CD4-positive, alpha-beta memory T cell (primary cell): Measurements from ENCODE around the gene STAT5A. TPM values are rescaled to one million over a fixed set of nuclear protein-coding genes. Genes with fewer than 3 reads are reported as not detected.
"Not testable (repeated sequence)": the region's sequence is repeated elsewhere in the genome, so short reads cannot be mapped to it uniquely, and the experiment has no call there.

ENCODE experiments used
- CTCF ChIA-PET: fragments of 350-600 bp; sonication (Branson Sonifier 250); formaldehyde crosslinking; loops from one replicate; lab custom pipeline; 2021; ENCODE audit warnings: inconsistent platforms; ENCODE audit not compliant: partially characterized antibody; lab: Charles Lee
- POLR2A ChIA-PET: fragments of 350-600 bp; sonication (Branson Sonifier 250); formaldehyde crosslinking; loops from one replicate; lab custom pipeline; 2021; ENCODE audit not compliant: partially characterized antibody; lab: Charles Lee
- DNase-seq, 5 donors: peaks; one replicate each; pipeline versions ENCODE4 v3.0.0 to v3.0.0-alpha.2; 2020 to 2022; ENCODE audit warnings: mixed read lengths in 1 of 5
- H3K27ac ChIP-seq: one replicate; pipeline ENCODE4 v1.7.0; 2013; ENCODE audit warnings: low read depth, low read length
- H3K27me3 ChIP-seq: 2 replicates; pipeline ENCODE4 v1.7.0; 2013; ENCODE audit warnings: mild to moderate bottlenecking, low read length, moderate library complexity; ENCODE audit not compliant: insufficient read depth
- H3K36me3 ChIP-seq: 2 replicates; pipeline ENCODE4 v1.7.0; 2013; ENCODE audit warnings: mild to moderate bottlenecking, low read length, moderate library complexity; ENCODE audit not compliant: insufficient read depth
- H3K4me1 ChIP-seq: 2 replicates; pipeline ENCODE4 v1.7.0; 2013; ENCODE audit warnings: mild to moderate bottlenecking, low read length, moderate library complexity; ENCODE audit not compliant: insufficient read depth
- H3K4me3 ChIP-seq, 2 donors: one replicate each; pipeline ENCODE4 v1.7.0; 2013; ENCODE audit warnings: low read length in 2 of 2, mild to moderate bottlenecking in 1 of 2
- H3K9me3 ChIP-seq, 2 donors: one replicate each; pipeline ENCODE4 v1.7.0; 2013; ENCODE audit warnings: low read length in 2 of 2, control low read depth in 1 of 2; ENCODE audit not compliant: control insufficient read depth in 1 of 2
- H3K27ac Mint-ChIP-seq, 7 donors: one replicate each; pipeline ENCODE4 v1.8.0; 2020 to 2021; ENCODE audit warnings: mixed read lengths in 7 of 7, mild to moderate bottlenecking in 6 of 7, inconsistent platforms in 3 of 7, moderate library complexity in 3 of 7
- H3K27me3 Mint-ChIP-seq, 2 donors: one replicate each; pipeline ENCODE4 v1.8.0; 2020 to 2021; ENCODE audit warnings: mixed read lengths in 2 of 2
- H3K36me3 Mint-ChIP-seq, 2 donors: one replicate each; pipeline ENCODE4 v1.8.0; 2020 to 2021; ENCODE audit warnings: mixed read lengths in 2 of 2, inconsistent platforms in 1 of 2, mild to moderate bottlenecking in 1 of 2
- H3K4me1 Mint-ChIP-seq, 4 donors: one replicate each; pipeline ENCODE4 v1.8.0; 2020 to 2021; ENCODE audit warnings: mixed read lengths in 4 of 4, mild to moderate bottlenecking in 1 of 4
- H3K4me3 Mint-ChIP-seq, 8 donors: one replicate each; pipeline ENCODE4 v1.8.0; 2020 to 2021; ENCODE audit warnings: mixed read lengths in 8 of 8, mild to moderate bottlenecking in 7 of 8, moderate library complexity in 6 of 8, inconsistent platforms in 3 of 8
- H3K9me3 Mint-ChIP-seq, 8 donors: one replicate each; pipeline ENCODE4 v1.8.0; 2020 to 2021; ENCODE audit warnings: mixed read lengths in 8 of 8, mild to moderate bottlenecking in 5 of 8, inconsistent platforms in 3 of 8, moderate library complexity in 1 of 8
- intact Hi-C: fragments of 100-400 bp; cut with micrococcal nuclease; formaldehyde crosslinking; loops from one replicate; pipeline ENCODE4 v1.15.1; 2023
- polyA plus RNA-seq, 2 donors: library from polyadenylated mRNA; unstranded; fragments of 300-500 nt; fragmentation: Illumina TruSeq; gene quantifications; one replicate each; pipeline ENCODE4 v1.2.3, GENCODE V29; 2021
- total RNA-seq, 2 experiments: library from RNA; stranded (reverse); gene quantifications; one replicate each; pipeline ENCODE4 v1.2.3, GENCODE V29; 2021

Gene STAT5A
- total RNA-seq (100 to 1,000 TPM; 130 to 133 TPM), polyA plus RNA-seq (10 to 100 TPM; 66.7 to 94.6 TPM)

GRCh38 chr17:42287977-42288802 lies at the start of gene STAT5A:
Gene STAT5A, plus strand, starts transcription at chr17:42288498. Its CDS starts 914 bp downstream, at chr17:42289412.
- no peaks in the 10 kb centered on the region for H3K9me3 Mint-ChIP-seq
- H3K27ac Mint-ChIP-seq: peak within 1 kb of the TSS; percentile 92 to 99 (median 97)
- peak within 1 kb of the TSS; percentile 86 to 88 for H3K4me3 ChIP-seq
- H3K27me3 ChIP-seq: no peaks in the 10 kb centered on the region
- peaks cover 37 to 62% (median 47%) of the 10 kb centered on the region in 4 donors for H3K4me1 Mint-ChIP-seq
- H3K4me3 Mint-ChIP-seq: peak within 1 kb of the TSS; percentile 90 to 97 (median 94)
- peak within 1 kb of the TSS; percentile 87 for H3K27ac ChIP-seq
- no peaks in the 10 kb centered on the region for H3K9me3 ChIP-seq
- H3K36me3 ChIP-seq: peaks cover 4% of the 10 kb centered on the region
- peaks cover 4 to 41% of the 10 kb centered on the region in 2 donors for H3K36me3 Mint-ChIP-seq
- intact Hi-C loops: loop anchor here (1.0 to 2.0 kb wide), 3 partner anchors 13 to 103 kb away; partner anchors contain the start of gene HCRT
- no peaks in the 10 kb centered on the region for H3K27me3 Mint-ChIP-seq
- ChIA-PET CTCF (interaction anchor here (0.8 to 9.5 kb wide), 6 partner anchors 9 to 100 kb away, joined by 3 to 68 read pairs (median 4); partner anchors contain the start of gene STAT3), POLR2A (interaction anchor here (0.6 to 11.0 kb wide), 27 partner anchors 9 to 1073 kb away, joined by 3 to 255 read pairs (median 5); partner anchors contain the start of genes CNP, DNAJC7, GHDC and HCRT)
- H3K4me1 ChIP-seq: peaks cover 48% of the 10 kb centered on the region
- DNase-seq: peak; percentile 81 to 89 (median 83)

GRCh38 chr17:42239576-42239975 lies 48.7 kb upstream of the STAT5A start:
- H3K4me3 Mint-ChIP-seq: peak overlapping the region in 1 of 8 donors; percentile 31
- H3K27me3 ChIP-seq, intact Hi-C loops, H3K36me3 ChIP-seq, H3K27me3 Mint-ChIP-seq, H3K27ac ChIP-seq, H3K9me3 ChIP-seq, H3K4me3 ChIP-seq, DNase-seq, H3K9me3 Mint-ChIP-seq: not testable (repeated sequence)
- ChIA-PET POLR2A (interaction anchor here (1.7 kb wide), 1 partner anchor 9 kb away, joined by 7 read pairs; no protein-coding TSS in a partner anchor), CTCF (interaction anchor here (2.4 kb wide), 1 partner anchor 17 kb away, joined by 10 read pairs; no protein-coding TSS in a partner anchor)
- peaks cover 41 to 70% (median 54%) of the 10 kb centered on the region in 4 donors for H3K4me1 Mint-ChIP-seq
- peaks cover 48% of the 10 kb centered on the region for H3K4me1 ChIP-seq
- peaks cover 2 to 15% of the 10 kb centered on the region in 2 donors for H3K36me3 Mint-ChIP-seq
- peak overlapping the region in 2 of 7 donors; percentile 30 to 37 for H3K27ac Mint-ChIP-seq

DNA sequence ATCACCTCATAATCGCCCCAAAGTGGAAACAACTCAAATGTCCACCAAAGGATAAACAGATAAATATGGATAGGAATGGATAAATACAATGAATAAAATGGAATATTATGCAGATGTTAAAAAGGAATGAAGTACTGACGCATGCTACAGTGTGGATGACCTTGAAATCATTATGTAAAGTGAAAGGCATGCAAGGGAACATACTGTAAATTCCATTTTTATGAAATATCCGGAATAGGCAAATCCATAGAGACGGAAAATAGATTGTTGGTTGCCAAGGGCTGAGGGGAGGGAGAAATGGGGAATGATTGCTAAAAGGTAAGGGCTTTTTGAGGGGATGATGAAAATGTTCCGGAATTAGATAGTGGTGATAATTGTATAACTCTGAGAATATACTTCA lies 48.1 kb upstream of the STAT5A start:
- Histone ChIP-seq H3K36me3 (no peaks in the 10 kb centered on the region), H3K27me3 (no peaks in the 10 kb centered on the region), H3K4me3 (no peak overlapping the region), H3K9me3 (no peaks in the 10 kb centered on the region), H3K4me1 (peaks cover 46% of the 10 kb centered on the region), H3K27ac (no peak overlapping the region)
- ChIA-PET CTCF (interaction anchor here (2.4 kb wide), 1 partner anchor 18 kb away, joined by 10 read pairs; no protein-coding TSS in a partner anchor), POLR2A (interaction anchor here (1.7 kb wide), 1 partner anchor 9 kb away, joined by 7 read pairs; no protein-coding TSS in a partner anchor)
- peaks cover 3 to 13% of the 10 kb centered on the region in 2 donors for H3K36me3 Mint-ChIP-seq
- DNase-seq: no peak
- H3K4me1 Mint-ChIP-seq: peaks cover 36 to 65% (median 50%) of the 10 kb centered on the region in 4 donors
- H3K27me3 Mint-ChIP-seq: no peaks in the 10 kb centered on the region
- intact Hi-C loops: no loop called here
- peak overlapping the region; percentile 14 to 71 (median 53) for H3K27ac Mint-ChIP-seq
- H3K4me3 Mint-ChIP-seq: peak overlapping the region in 1 of 8 donors; percentile 1
- no peaks in the 10 kb centered on the region for H3K9me3 Mint-ChIP-seq

DNA sequence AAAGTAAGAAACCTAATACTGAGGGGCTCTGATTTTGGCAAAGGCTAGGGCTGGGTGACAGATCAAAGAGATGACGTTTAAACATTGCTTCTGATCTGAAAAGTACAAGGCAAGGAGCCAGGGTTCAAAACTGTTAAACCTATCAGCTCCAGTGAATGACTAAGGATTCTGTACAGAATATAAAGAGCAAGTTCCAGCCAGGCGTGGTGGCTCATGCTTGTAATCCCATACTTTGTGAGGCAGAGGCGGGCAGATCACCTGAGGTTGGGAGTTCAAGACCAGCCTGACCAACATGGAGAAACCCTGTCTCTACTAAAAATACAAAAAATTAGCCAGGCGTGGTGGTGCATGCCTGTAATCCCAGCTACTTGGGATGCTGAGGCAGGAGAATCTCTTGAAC lies 47.4 kb upstream of the STAT5A start:
- H3K36me3 Mint-ChIP-seq: peaks cover 3 to 13% of the 10 kb centered on the region in 2 donors
- CTCF ChIA-PET: interaction anchor here (0.7 to 2.4 kb wide), 3 partner anchors 18 to 217 kb away, joined by 3 to 10 read pairs (median 3); partner anchors contain the start of gene KCNH4
- H3K36me3 ChIP-seq, H3K27me3 ChIP-seq, H3K9me3 ChIP-seq, H3K27ac ChIP-seq, intact Hi-C loops, H3K9me3 Mint-ChIP-seq, H3K4me3 ChIP-seq, H3K27me3 Mint-ChIP-seq, DNase-seq: not testable (repeated sequence)
- H3K4me1 ChIP-seq: peaks cover 49% of the 10 kb centered on the region
- POLR2A ChIA-PET: interaction anchor here (0.6 kb wide), 1 partner anchor 33 kb away, joined by 3 read pairs; no protein-coding TSS in a partner anchor
- H3K4me3 Mint-ChIP-seq: peak overlapping the region in 1 of 8 donors; percentile 26
- peak overlapping the region in 5 of 7 donors; percentile 14 to 71 (median 53) for H3K27ac Mint-ChIP-seq
- H3K4me1 Mint-ChIP-seq: peaks cover 38 to 68% (median 49%) of the 10 kb centered on the region in 4 donors

- H3K36me3 Mint-ChIP-seq: peaks cover 3 to 14% of the 10 kb centered on the region in 2 donors
- Histone ChIP-seq H3K4me1 (peaks cover 56% of the 10 kb centered on the region), H3K36me3 (no peaks in the 10 kb centered on the region), H3K4me3 (no peak overlapping the region), H3K27me3 (no peaks in the 10 kb centered on the region), H3K9me3 (no peaks in the 10 kb centered on the region), H3K27ac (no peak overlapping the region)
- no peaks in the 10 kb centered on the region for H3K9me3 Mint-ChIP-seq
- H3K27me3 Mint-ChIP-seq: no peaks in the 10 kb centered on the region
- H3K27ac Mint-ChIP-seq: peak overlapping the region in 5 of 7 donors; percentile 55 to 81 (median 68)
- H3K4me3 Mint-ChIP-seq: peak overlapping the region in 1 of 8 donors; percentile 38
- DNase-seq: no peak
- ChIA-PET POLR2A (no interaction called here), CTCF (no interaction called here)
- H3K4me1 Mint-ChIP-seq: peaks cover 39 to 69% (median 51%) of the 10 kb centered on the region in 4 donors
- intact Hi-C loops: no loop called here
These were observed 46.4 kb upstream of the STAT5A start for GRCh38 chr17:42241871-42242270.

DNA sequence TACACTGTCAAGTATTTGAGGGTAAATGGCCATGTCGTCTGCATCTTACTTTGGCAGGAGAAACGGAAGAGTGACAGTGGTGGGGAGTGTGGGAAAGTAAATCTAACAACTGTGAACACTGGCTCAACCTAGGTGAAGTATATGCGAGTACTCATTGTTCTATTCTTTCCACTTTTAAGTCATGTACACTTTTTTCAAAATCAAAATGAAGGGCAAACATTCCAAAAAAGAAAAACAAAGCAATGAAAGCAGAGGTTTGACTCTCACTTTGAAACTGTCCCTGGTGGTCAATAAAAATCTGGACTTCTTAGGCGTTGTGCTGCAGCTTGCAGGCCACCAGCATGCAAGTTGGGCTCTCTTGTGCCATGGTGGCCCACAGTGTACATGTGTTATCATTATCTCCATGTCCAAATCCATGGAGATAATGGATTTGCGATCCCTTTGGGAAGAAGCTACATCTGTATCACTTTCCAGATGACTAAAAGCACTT lies 44.8 kb upstream of the STAT5A start:
- no peaks in the 10 kb centered on the region for H3K27me3 Mint-ChIP-seq
- DNase-seq: no peak
- H3K4me3 Mint-ChIP-seq: peak overlapping the region in 3 of 8 donors; percentile 10 to 47 (median 27)
- Histone ChIP-seq H3K4me3 (no peak overlapping the region), H3K4me1 (peaks cover 62% of the 10 kb centered on the region), H3K27me3 (no peaks in the 10 kb centered on the region), H3K9me3 (no peaks in the 10 kb centered on the region), H3K27ac (no peak overlapping the region), H3K36me3 (no peaks in the 10 kb centered on the region)
- peaks cover 43 to 72% (median 56%) of the 10 kb centered on the region in 4 donors for H3K4me1 Mint-ChIP-seq
- POLR2A ChIA-PET: interaction anchor here (0.6 to 1.4 kb wide), 3 partner anchors 45 to 466 kb away, joined by 3 to 5 read pairs (median 3); partner anchors contain the start of gene STAT5A
- peaks cover 3 to 13% of the 10 kb centered on the region in 2 donors for H3K36me3 Mint-ChIP-seq
- CTCF ChIA-PET: interaction anchor here (1.8 kb wide), 1 partner anchor 21 kb away, joined by 6 read pairs; no protein-coding TSS in a partner anchor
- no peaks in the 10 kb centered on the region for H3K9me3 Mint-ChIP-seq
- H3K27ac Mint-ChIP-seq: peak overlapping the region in 4 of 7 donors; percentile 5 to 65 (median 48)
- intact Hi-C loops: no loop called here
